GM18907 (cell line): ENCODE data around the gene PCDH15.
"Not testable (repeated sequence)": the region's sequence is repeated elsewhere in the genome, so short reads cannot be mapped to it uniquely, and the experiment has no call there.

Experiments
- ATAC-seq: cut with Tn5 transposase; IDR thresholded peaks from one replicate; pipeline ENCODE4 v1.9.1; 2021; ENCODE audit warnings: mild to moderate bottlenecking, moderate library complexity; ENCODE audit not compliant: unreplicated experiment

PCDH15 gene

GRCh38 chr10:54010337-54010933 is 790.6 kb downstream of the PCDH15 start:
- no peak for ATAC-seq

- ATAC-seq = no peak
Measured at GRCh38 chr10:54009672-54010071, 791.4 kb downstream of the PCDH15 start.

- ATAC-seq = no peak
Measured at GRCh38 chr10:54002077-54002476, 799.0 kb downstream of the PCDH15 start.

GRCh38 chr10:53997953-53998352 is 803.1 kb downstream of the PCDH15 start:
- no peak for ATAC-seq

- no peak for ATAC-seq
Measured at GRCh38 chr10:53990799-53991238, 810.2 kb downstream of the PCDH15 start.

GRCh38 chr10:53983431-53983830 is 817.6 kb downstream of the PCDH15 start:
- ATAC-seq = no peak

- no peak for ATAC-seq
Measured at GRCh38 chr10:53980210-53980609, 820.8 kb downstream of the PCDH15 start.

- no peak for ATAC-seq
Measured at GRCh38 chr10:53978301-53978700, 822.7 kb downstream of the PCDH15 start.

- no peak for ATAC-seq
Measured at GRCh38 chr10:53977267-53977666, 823.8 kb downstream of the PCDH15 start.

- ATAC-seq = no peak
Measured at GRCh38 chr10:53957401-53957800, 843.6 kb downstream of the PCDH15 start.

GRCh38 chr10:53955091-53955490 is 845.9 kb downstream of the PCDH15 start:
- no peak for ATAC-seq

- no peak for ATAC-seq
Measured at GRCh38 chr10:53952698-53953630, 848.1 kb downstream of the PCDH15 start.

- ATAC-seq = no peak
Measured at GRCh38 chr10:53939654-53940053, 861.4 kb downstream of the PCDH15 start.

- ATAC-seq = no peak
Measured at GRCh38 chr10:53930648-53931047, 870.4 kb downstream of the PCDH15 start.

- ATAC-seq = not testable (repeated sequence)
Measured at GRCh38 chr10:53924051-53924700, 876.9 kb downstream of the PCDH15 start.

- ATAC-seq = no peak
Measured at GRCh38 chr10:53918755-53919154, 882.3 kb downstream of the PCDH15 start.

- ATAC-seq = no peak
Measured at GRCh38 chr10:53909791-53910190, 891.2 kb downstream of the PCDH15 start.

- ATAC-seq = no peak
Measured at GRCh38 chr10:53904506-53905241, 896.4 kb downstream of the PCDH15 start.

GRCh38 chr10:53903756-53904155 is 897.3 kb downstream of the PCDH15 start:
- ATAC-seq = no peak

GRCh38 chr10:53899463-53900160 is 901.4 kb downstream of the PCDH15 start:
- ATAC-seq = no peak
